ENCODE measurements around the gene EBPL. TPM values are rescaled to one million over a fixed set of nuclear protein-coding genes. Genes with fewer than 3 reads are reported as not detected.

EBPL gene
- total and polyA plus RNA-seq, 4 experiments from 2014 or later = 15.1 to 61.6 (median 34.5) TPM

GRCh38 chr13:49676581-49677298, 14.5 kb downstream of the EBPL start:
- Histone ChIP-seq H3K9me3 (ENCODE audit: control insufficient read depth in 1 of 2, low read length in 2 of 2) (no peaks in the 10 kb centered on the region), H3K4me3 (ENCODE audit: low read length in 2 of 2) (no peak overlapping the region), H3K27me3 (ENCODE audit: insufficient read depth, low read length) (no peaks in the 10 kb centered on the region), H3K4me1 (ENCODE audit: insufficient read depth, low read length) (no peaks in the 10 kb centered on the region), H3K27ac (ENCODE audit: low read depth, low read length) (no peak overlapping the region), H3K36me3 (ENCODE audit: insufficient read depth, low read length) (no peaks in the 10 kb centered on the region)
- DNase-seq = no peak
- POLR2A ChIA-PET (ENCODE audit: partially characterized antibody) = interaction anchor here (1.7 kb wide), 1 partner anchor 116 kb away, joined by 5 read pairs; the partner anchor contains the start of gene KPNA3
- no peaks in the 10 kb centered on the region for H3K27me3 Mint-ChIP-seq
- CTCF ChIA-PET (ENCODE audit: partially characterized antibody) = no interaction called here
- H3K4me1 Mint-ChIP-seq = peaks cover 0 to 4% (median 3%) of the 10 kb centered on the region in 4 donors
- intact Hi-C loops (cut with micrococcal nuclease) = no loop called here
- no peak overlapping the region for H3K4me3 Mint-ChIP-seq
- peaks cover 0 to 2% (median 0%) of the 10 kb centered on the region in 8 donors for H3K9me3 Mint-ChIP-seq
- H3K36me3 Mint-ChIP-seq = peaks cover 2 to 16% of the 10 kb centered on the region in 2 donors
- H3K27ac Mint-ChIP-seq = peak overlapping the region in 1 of 7 donors; percentile 35

GRCh38 chr13:49670828-49671227, 20.5 kb downstream of the EBPL start:
- Histone ChIP-seq H3K9me3 (ENCODE audit: control insufficient read depth in 1 of 2, low read length in 2 of 2) (no peaks in the 10 kb centered on the region), H3K27ac (ENCODE audit: low read depth, low read length) (no peak overlapping the region), H3K4me1 (ENCODE audit: insufficient read depth, low read length) (no peaks in the 10 kb centered on the region), H3K27me3 (ENCODE audit: insufficient read depth, low read length) (no peaks in the 10 kb centered on the region), H3K36me3 (ENCODE audit: insufficient read depth, low read length) (peaks cover 8% of the 10 kb centered on the region), H3K4me3 (ENCODE audit: low read length in 2 of 2) (no peak overlapping the region)
- Mint-ChIP-seq H3K27ac (peak overlapping the region in 1 of 7 donors; percentile 61), H3K9me3 (peaks cover 0 to 2% (median 0%) of the 10 kb centered on the region in 8 donors), H3K27me3 (no peaks in the 10 kb centered on the region), H3K4me1 (peaks cover 0 to 1% (median 0%) of the 10 kb centered on the region in 4 donors), H3K36me3 (peaks cover 15 to 23% of the 10 kb centered on the region in 2 donors), H3K4me3 (no peak overlapping the region)
- intact Hi-C loops (cut with micrococcal nuclease) = no loop called here
- ChIA-PET CTCF (ENCODE audit: partially characterized antibody) (interaction anchor here (1.0 to 1.5 kb wide), 3 partner anchors 174 to 1241 kb away, joined by 3 to 4 read pairs (median 3); no protein-coding TSS in a partner anchor), POLR2A (ENCODE audit: partially characterized antibody) (interaction anchor here (1.6 kb wide), 1 partner anchor 20 kb away, joined by 3 read pairs; the partner anchor contains the start of gene EBPL)
- DNase-seq = no peak

GRCh38 chr13:49669735-49670309, 21.5 kb downstream of the EBPL start:
- H3K27me3 Mint-ChIP-seq = no peaks in the 10 kb centered on the region
- peak in 2 of 5 donors; percentile 21 to 35 for DNase-seq
- peaks cover 0 to 2% (median 0%) of the 10 kb centered on the region in 8 donors for H3K9me3 Mint-ChIP-seq
- peak overlapping the region in 1 of 7 donors; percentile 77 for H3K27ac Mint-ChIP-seq
- Histone ChIP-seq H3K4me1 (ENCODE audit: insufficient read depth, low read length) (no peaks in the 10 kb centered on the region), H3K27ac (ENCODE audit: low read depth, low read length) (no peak overlapping the region), H3K36me3 (ENCODE audit: insufficient read depth, low read length) (peaks cover 8% of the 10 kb centered on the region), H3K27me3 (ENCODE audit: insufficient read depth, low read length) (no peaks in the 10 kb centered on the region), H3K4me3 (ENCODE audit: low read length in 2 of 2) (no peak overlapping the region), H3K9me3 (ENCODE audit: control insufficient read depth in 1 of 2, low read length in 2 of 2) (no peaks in the 10 kb centered on the region)
- H3K4me3 Mint-ChIP-seq = no peak overlapping the region
- peaks cover 0 to 1% (median 0%) of the 10 kb centered on the region in 4 donors for H3K4me1 Mint-ChIP-seq
- POLR2A ChIA-PET (ENCODE audit: partially characterized antibody) = no interaction called here
- CTCF ChIA-PET (ENCODE audit: partially characterized antibody) = interaction anchor here (1.5 kb wide), 2 partner anchors 121 to 1242 kb away, joined by 3 read pairs; no protein-coding TSS in a partner anchor
- intact Hi-C loops (cut with micrococcal nuclease) = no loop called here
- peaks cover 16 to 26% of the 10 kb centered on the region in 2 donors for H3K36me3 Mint-ChIP-seq

GRCh38 chr13:49667773-49668172, 23.5 kb downstream of the EBPL start:
- Histone ChIP-seq H3K36me3 (ENCODE audit: insufficient read depth, low read length) (peaks cover 8% of the 10 kb centered on the region), H3K27ac (ENCODE audit: low read depth, low read length) (no peak overlapping the region), H3K9me3 (ENCODE audit: control insufficient read depth in 1 of 2, low read length in 2 of 2) (no peaks in the 10 kb centered on the region), H3K4me3 (ENCODE audit: low read length in 2 of 2) (no peak overlapping the region), H3K27me3 (ENCODE audit: insufficient read depth, low read length) (no peaks in the 10 kb centered on the region), H3K4me1 (ENCODE audit: insufficient read depth, low read length) (no peaks in the 10 kb centered on the region)
- H3K27me3 Mint-ChIP-seq = no peaks in the 10 kb centered on the region
- POLR2A ChIA-PET (ENCODE audit: partially characterized antibody) = no interaction called here
- H3K4me3 Mint-ChIP-seq = no peak overlapping the region
- H3K36me3 Mint-ChIP-seq = peaks cover 21 to 29% of the 10 kb centered on the region in 2 donors
- CTCF ChIA-PET (ENCODE audit: partially characterized antibody) = no interaction called here
- H3K9me3 Mint-ChIP-seq = no peaks in the 10 kb centered on the region
- intact Hi-C loops (cut with micrococcal nuclease) = no loop called here
- DNase-seq = no peak
- H3K27ac Mint-ChIP-seq = peak overlapping the region in 1 of 7 donors; percentile 22
- H3K4me1 Mint-ChIP-seq = peaks cover 0 to 1% (median 0%) of the 10 kb centered on the region in 4 donors

- Histone ChIP-seq H3K36me3 (ENCODE audit: insufficient read depth, low read length) (peaks cover 8% of the 10 kb centered on the region), H3K27me3 (ENCODE audit: insufficient read depth, low read length) (no peaks in the 10 kb centered on the region), H3K4me3 (ENCODE audit: low read length in 2 of 2) (no peak overlapping the region), H3K9me3 (ENCODE audit: control insufficient read depth in 1 of 2, low read length in 2 of 2) (no peaks in the 10 kb centered on the region), H3K4me1 (ENCODE audit: insufficient read depth, low read length) (no peaks in the 10 kb centered on the region), H3K27ac (ENCODE audit: low read depth, low read length) (no peak overlapping the region)
- H3K36me3 Mint-ChIP-seq = peaks cover 28 to 43% of the 10 kb centered on the region in 2 donors
- no peaks in the 10 kb centered on the region for H3K9me3 Mint-ChIP-seq
- ChIA-PET CTCF (ENCODE audit: partially characterized antibody) (interaction anchor here (0.7 kb wide), 1 partner anchor 1538 kb away, joined by 3 read pairs; no protein-coding TSS in a partner anchor), POLR2A (ENCODE audit: partially characterized antibody) (interaction anchor here (1.2 kb wide), 1 partner anchor 27 kb away, joined by 3 read pairs; the partner anchor contains the start of gene EBPL)
- H3K27me3 Mint-ChIP-seq = no peaks in the 10 kb centered on the region
- H3K4me1 Mint-ChIP-seq = peaks cover 0 to 1% (median 0%) of the 10 kb centered on the region in 4 donors
- H3K27ac Mint-ChIP-seq = no peak overlapping the region
- H3K4me3 Mint-ChIP-seq = no peak overlapping the region
- DNase-seq = no peak
- intact Hi-C loops (cut with micrococcal nuclease) = no loop called here
Observed at GRCh38 chr13:49664606-49665005, 26.7 kb downstream of the EBPL start.

- Mint-ChIP-seq H3K27ac (no peak overlapping the region), H3K36me3 (peaks cover 8 to 23% of the 10 kb centered on the region in 2 donors), H3K27me3 (no peaks in the 10 kb centered on the region), H3K9me3 (no peaks in the 10 kb centered on the region), H3K4me3 (no peak overlapping the region), H3K4me1 (no peaks in the 10 kb centered on the region)
- no peaks in the 10 kb centered on the region for H3K27me3 ChIP-seq (ENCODE audit: insufficient read depth, low read length)
- no peaks in the 10 kb centered on the region for H3K36me3 ChIP-seq (ENCODE audit: insufficient read depth, low read length)
- intact Hi-C loops (cut with micrococcal nuclease) = no loop called here
- POLR2A ChIA-PET (ENCODE audit: partially characterized antibody) = no interaction called here
- no peak for DNase-seq
- H3K9me3 ChIP-seq (ENCODE audit: control insufficient read depth in 1 of 2, low read length in 2 of 2) = no peaks in the 10 kb centered on the region
- no peaks in the 10 kb centered on the region for H3K4me1 ChIP-seq (ENCODE audit: insufficient read depth, low read length)
- H3K4me3 ChIP-seq (ENCODE audit: low read length in 2 of 2) = no peak overlapping the region
- CTCF ChIA-PET (ENCODE audit: partially characterized antibody) = no interaction called here
- H3K27ac ChIP-seq (ENCODE audit: low read depth, low read length) = no peak overlapping the region
Observed at GRCh38 chr13:49657241-49657641, 34.0 kb downstream of the EBPL start.

GRCh38 chr13:49655906-49656305, 35.4 kb downstream of the EBPL start:
- ChIA-PET CTCF (ENCODE audit: partially characterized antibody) (no interaction called here), POLR2A (ENCODE audit: partially characterized antibody) (no interaction called here)
- Histone ChIP-seq H3K4me1 (ENCODE audit: insufficient read depth, low read length) (no peaks in the 10 kb centered on the region), H3K36me3 (ENCODE audit: insufficient read depth, low read length) (no peaks in the 10 kb centered on the region), H3K27me3 (ENCODE audit: insufficient read depth, low read length) (no peaks in the 10 kb centered on the region), H3K27ac (ENCODE audit: low read depth, low read length) (no peak overlapping the region), H3K9me3 (ENCODE audit: control insufficient read depth in 1 of 2, low read length in 2 of 2) (no peaks in the 10 kb centered on the region), H3K4me3 (ENCODE audit: low read length in 2 of 2) (no peak overlapping the region)
- Mint-ChIP-seq H3K27ac (peak overlapping the region in 1 of 7 donors; percentile 33), H3K4me3 (no peak overlapping the region), H3K9me3 (no peaks in the 10 kb centered on the region), H3K36me3 (peaks cover 2 to 14% of the 10 kb centered on the region in 2 donors), H3K27me3 (no peaks in the 10 kb centered on the region), H3K4me1 (no peaks in the 10 kb centered on the region)
- intact Hi-C loops (cut with micrococcal nuclease) = no loop called here
- no peak for DNase-seq
